GM19351 (cell line): ENCODE results near the gene ADAMTS17.

ENCODE experiments used
- ATAC-seq: cut with Tn5 transposase; IDR thresholded peaks from one replicate; pipeline ENCODE4 v1.9.1; 2021; ENCODE audit warnings: mild to moderate bottlenecking, moderate library complexity; ENCODE audit not compliant: unreplicated experiment

ADAMTS17 gene

DNA sequence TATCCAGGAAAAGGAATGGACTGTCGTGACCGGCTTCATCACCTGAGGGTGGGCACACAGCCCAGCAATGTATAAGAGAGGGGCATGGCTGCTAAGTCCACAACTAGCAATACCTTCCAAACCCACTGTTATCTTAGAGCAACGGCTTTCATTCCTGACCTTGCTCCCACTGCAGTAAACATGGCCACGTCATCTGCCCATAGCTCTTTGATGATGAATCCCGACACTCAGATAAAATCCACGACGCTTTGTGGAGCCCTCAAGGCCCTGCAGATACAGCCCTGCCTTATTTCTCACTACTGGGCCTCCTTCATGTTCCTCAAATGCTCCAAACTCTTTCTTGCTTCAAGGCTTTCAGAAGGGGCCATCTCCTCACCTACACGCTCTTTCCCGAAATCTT is 114.0 kb downstream of the ADAMTS17 start:
- no peak for ATAC-seq

GRCh38 chr15:100226107-100226506 is 115.7 kb downstream of the ADAMTS17 start:
- no peak for ATAC-seq

- no peak for ATAC-seq
These were observed 117.3 kb downstream of the ADAMTS17 start for GRCh38 chr15:100224206-100225185.

DNA sequence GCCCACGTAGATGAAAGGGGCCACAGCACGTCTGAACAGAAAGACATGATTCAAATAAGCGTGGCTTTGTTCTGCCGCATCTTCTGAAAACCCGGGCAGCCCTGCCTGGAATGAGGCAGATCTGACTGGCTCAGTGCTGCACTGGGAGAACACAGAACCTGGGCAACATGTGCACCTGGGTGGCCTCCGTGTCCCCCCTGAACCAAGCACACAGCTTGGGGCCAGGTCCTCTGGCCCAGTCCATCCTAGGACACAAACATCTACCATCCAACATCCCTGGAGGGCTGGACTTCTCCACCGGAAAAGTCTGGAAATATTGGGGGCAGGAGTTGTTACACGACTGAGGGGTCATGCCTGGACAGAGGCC is 119.4 kb downstream of the ADAMTS17 start:
- ATAC-seq: no peak

DNA sequence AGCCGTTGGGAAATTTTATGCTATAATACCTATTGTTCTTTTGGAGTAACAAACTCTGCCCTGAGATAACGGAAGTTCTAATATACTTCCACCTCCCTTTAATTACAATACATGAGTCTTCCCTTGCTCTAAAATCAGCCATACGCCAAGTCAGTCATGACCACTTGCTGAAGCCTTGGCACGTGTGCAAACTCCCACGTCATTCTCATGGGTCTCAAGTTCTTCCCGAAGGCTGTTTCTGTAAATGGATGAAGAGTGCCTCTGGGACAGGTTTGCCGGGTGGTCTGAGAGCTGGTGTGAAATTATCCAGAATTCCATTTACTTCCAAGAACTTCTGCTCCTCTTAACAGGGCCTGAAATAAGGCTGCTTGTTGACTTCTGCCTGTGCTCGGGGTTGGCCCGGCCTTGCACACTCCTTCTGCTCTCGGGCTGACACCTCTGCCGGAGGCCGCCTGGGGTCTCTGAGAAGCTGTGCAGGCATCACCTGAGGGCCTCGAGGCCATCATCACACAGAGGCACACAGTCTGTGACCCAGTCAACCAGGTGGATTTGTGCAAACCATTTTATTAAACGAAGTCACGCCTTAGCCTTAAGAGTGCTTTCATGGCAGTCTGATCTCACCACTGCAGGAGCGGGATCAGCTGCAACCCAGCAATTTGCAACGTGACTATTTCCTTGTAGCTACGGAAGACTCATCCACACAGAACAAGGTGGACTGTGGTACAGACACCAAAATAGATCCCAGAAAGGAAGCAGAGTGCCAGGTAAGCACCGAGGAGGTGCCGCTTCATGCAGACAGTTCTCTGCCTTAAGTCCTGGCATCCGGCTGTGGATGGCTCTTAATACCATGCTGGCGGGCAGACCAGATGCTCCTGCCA is 120.1 kb downstream of the ADAMTS17 start:
- ATAC-seq: no peak

DNA sequence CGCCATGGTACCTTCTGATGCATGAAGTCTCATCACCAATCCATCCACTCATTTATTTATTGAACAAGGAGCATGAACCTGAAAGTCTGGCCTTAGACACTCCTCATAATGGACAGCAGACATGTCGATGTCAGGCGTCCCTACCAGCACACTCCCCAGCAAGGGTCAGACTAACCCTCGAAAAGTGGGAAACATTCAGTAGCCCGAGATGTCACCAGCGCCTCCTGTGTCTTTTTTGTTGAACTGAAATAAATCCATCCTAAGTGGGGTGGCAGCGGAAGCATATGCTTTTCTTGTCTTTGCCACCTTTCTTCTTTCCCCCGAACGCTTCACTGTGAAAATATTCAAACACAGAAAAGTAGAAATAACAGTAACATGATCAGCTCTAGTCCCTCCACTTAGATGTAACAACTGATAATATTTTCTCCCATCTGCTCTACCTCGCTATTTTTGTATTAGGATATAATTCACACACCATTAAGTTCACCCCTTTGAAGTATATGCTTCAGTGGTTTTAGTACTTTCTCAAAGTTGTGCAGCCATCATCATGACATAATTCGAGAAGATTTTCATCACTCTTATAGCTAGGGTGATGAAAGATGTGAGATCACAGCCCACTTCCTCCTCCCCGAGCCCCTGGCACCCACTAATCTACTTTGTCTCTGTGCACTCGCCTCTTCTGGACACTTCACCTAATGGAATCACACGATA is 121.6 kb downstream of the ADAMTS17 start:
- no peak for ATAC-seq

- no peak for ATAC-seq
These were observed 123.3 kb downstream of the ADAMTS17 start for GRCh38 chr15:100218434-100218833.

DNA sequence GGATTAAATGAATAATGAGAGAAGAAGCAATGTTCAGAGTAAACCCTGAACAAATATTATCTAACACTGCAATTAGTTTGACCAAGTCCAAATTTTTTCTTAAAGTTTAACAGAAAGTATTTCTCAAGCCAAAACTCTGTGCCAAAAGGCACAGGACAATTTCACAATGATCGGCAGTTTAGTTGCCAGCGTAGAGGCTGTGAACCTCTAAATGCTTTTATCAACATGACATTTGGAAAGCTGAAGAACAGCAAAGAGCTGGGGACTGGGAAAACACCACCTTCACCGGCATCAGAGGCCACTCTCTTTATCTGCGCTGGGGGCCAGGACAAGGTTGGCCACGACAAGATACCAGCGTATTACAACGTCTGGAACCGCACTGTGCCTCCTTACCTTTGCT is 125.6 kb downstream of the ADAMTS17 start:
- ATAC-seq: no peak

DNA sequence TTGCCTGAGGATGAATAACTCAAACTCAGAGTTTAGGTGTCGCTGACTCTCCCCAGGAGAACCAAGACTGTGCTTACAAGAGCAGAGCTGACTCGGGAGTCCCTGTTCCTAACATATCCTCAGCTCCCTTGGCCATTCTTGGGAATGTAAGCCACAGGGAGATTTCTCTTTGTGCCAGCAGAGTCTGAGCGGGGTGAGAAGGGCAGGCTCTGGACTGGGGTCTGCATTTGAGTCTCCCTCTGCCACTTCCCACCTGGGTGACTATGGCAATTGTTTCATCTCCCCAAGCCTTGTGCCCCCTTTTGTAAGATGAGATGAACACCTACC is 126.0 kb downstream of the ADAMTS17 start:
- no peak for ATAC-seq

DNA sequence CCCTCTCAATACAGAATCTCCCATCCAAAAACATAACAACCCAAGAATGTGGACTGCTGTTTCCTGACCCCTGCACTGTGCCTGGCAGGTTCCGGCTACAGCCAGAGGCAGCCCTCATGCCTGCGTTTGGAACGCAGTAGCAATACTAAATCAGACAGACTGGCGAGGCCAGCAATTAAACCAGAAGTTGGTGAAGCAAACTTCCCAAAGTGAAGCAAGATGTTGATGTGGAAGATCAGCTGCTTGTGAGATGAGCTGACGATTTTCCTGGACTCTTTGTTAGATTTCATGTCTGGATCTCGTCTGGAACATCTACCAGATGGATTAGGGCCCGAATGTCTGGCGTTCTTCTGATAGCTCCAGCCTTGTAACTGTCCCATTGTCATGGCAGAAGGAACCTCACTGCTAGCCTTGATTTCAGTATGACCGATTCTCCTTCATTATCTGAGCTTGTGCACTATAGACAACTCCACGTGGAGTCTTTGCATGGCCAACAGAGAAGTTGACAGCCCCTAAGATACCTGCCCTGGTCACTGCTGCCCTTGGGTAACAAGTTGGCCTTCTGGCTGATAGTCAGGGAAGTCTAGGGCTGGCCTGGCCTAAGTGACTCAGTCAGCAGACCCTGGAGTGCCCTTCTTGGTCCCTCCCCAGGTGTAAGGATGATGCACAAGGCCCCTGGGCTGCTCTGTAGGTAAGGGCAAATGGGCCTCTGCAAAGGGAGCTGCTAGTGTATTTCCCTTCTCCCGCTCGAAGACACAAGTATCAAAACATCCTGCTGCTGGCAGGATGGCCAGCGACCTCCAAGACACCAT is 126.5 kb downstream of the ADAMTS17 start:
- ATAC-seq: no peak

- ATAC-seq: no peak
These were observed 129.6 kb downstream of the ADAMTS17 start for GRCh38 chr15:100211855-100212850.

DNA sequence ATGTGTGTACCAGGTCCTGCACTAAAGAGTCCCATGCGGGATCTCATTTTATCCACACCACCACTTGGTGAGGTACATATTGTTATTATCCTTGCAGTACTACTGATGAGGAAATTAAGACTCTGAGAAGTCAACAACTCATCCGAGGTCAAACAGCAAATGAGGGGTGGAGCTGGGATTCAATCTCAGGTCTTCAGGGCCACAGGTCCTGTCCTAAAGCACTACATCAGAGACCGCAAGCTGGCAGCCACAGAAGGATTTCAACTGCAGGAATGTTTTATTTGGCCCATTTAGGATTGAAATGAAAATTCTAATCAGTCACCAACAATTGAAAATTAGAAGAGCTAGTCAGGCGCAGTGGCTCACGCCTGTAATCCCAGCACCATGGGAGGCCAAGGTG is 131.4 kb downstream of the ADAMTS17 start:
- ATAC-seq: no peak

DNA sequence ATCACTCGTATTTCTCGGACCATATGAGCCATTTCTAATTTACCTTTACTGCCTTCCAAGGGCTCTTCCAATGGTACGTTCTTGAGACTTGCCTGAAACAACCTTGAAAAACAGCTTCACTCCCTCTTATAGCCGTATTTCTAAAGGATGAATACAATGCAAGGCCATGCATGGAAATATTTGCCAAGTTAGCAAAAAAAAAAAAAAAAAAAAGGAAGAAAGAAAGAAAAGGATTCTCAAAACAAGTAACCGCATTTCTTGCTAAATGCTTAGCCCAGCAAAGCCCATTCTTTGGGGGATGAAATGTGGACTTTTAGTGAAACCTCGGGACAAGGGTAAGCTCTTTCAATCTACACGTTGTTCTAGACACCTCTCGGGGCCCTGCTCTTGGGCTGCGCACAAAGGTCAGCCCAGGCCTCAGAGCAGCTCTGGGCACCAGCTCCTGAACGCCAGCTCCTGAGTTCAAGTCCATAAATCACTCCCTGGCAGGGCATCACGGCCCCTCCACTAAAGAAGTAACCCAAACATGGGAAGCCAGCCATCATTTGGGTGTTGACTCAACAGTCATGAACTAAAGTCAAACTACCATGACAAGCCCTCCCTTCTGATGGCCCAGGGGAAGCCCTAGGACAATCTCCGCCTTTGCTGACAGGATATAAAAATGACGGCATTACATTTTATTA is 132.7 kb downstream of the ADAMTS17 start:
- no peak for ATAC-seq

- ATAC-seq: no peak
These were observed 134.7 kb downstream of the ADAMTS17 start for GRCh38 chr15:100207053-100207452.

GRCh38 chr15:100206643-100207042 is 135.1 kb downstream of the ADAMTS17 start:
- no peak for ATAC-seq

DNA sequence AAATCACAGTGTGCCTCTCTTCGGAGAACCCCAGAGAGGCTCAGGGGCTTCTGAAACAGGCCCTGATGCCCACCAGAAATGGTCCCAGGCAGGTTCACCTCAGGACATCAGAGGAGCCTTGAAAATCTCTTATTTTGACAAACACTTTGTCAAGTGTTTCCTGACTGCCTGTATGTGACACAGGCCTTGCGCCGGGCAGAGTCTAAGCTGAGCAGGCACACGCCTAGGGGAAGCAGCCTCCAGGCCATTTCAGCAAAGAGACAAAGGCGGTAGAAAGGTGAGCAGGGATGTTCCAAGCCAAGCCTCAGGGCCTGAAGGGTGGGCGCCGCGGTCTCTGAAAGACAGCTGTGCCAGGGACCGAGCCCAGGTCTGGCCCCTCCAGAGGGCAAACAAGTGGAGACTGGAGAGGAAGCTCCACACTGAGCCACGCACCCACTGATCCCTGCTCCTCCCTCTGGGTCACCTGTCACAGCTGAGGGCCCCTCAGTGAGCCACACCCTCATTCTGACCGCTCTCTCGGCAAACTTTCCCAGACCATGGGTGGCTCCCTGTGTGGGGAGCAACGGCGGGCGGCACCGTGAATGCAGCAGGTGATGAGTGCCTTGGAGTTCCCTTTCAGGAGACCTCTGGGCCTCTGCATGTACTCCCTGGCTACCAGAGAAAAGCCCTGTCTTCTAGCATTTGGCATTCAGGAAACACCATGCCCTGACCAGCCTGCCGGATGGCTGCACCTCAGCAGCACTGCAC is 136.1 kb downstream of the ADAMTS17 start:
- ATAC-seq: no peak

DNA sequence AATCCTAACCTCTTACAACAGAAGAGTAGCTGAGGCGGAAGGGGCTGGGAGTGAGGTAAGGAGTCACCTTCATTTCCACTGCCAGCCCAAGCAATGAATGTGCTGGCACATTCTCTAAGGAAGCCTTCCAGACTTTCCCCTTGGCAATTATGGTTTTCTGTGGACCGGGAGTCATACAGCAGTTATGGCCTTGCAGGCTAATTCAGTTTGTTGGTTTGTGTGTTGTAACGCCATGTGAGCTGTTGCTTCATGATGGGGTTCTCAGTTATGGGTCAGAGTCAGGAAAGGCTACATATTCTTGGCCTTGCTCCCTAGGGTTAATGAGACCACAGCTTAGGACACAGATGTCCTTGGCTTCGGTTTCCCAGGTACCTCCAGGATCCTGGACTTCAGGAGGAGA is 137.0 kb downstream of the ADAMTS17 start:
- ATAC-seq: no peak

- no peak for ATAC-seq
These were observed 137.6 kb downstream of the ADAMTS17 start for GRCh38 chr15:100204211-100204610.
